H4 (cell line): Measurements from ENCODE around the gene RIMBP2. TPM values are rescaled to one million over a fixed set of nuclear protein-coding genes. Genes with fewer than 3 reads are reported as not detected.

ENCODE experiments used
- DNase-seq: peaks from one replicate; pipeline ENCODE4 v3.0.0-alpha.2; 2015; ENCODE audit warnings: low spot score
- total RNA-seq: library from RNA; depleted of rRNA; stranded (reverse); fragments of >200 nt; shearing (Covaris generic); gene quantifications from 2 replicates; pipeline ENCODE4 v1.2.3, GENCODE V29; 2014

Gene RIMBP2
- total RNA-seq, 1 experiment from 2014 or later: 0.50 TPM

DNA sequence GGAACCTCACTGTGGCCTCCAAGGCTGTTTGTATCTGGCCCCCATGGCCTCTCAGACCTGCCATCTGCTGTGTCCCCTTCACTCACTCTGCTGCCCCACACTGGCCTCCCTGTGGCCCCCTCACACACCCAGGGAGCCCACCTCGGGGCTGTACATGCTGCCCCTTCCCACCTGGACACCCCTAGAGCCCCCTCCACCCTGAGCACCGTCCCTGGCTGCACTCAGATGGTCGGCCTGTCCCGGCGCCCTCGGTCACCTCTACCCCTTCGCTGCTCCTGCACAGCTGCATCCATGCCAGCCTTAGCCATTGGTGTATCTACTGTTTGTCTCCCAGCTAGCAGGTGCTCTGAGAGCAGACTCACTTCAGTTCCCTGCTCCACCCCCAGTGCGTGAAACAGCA, 144.4 kb downstream of the RIMBP2 start:
- DNase-seq: no peak

DNA sequence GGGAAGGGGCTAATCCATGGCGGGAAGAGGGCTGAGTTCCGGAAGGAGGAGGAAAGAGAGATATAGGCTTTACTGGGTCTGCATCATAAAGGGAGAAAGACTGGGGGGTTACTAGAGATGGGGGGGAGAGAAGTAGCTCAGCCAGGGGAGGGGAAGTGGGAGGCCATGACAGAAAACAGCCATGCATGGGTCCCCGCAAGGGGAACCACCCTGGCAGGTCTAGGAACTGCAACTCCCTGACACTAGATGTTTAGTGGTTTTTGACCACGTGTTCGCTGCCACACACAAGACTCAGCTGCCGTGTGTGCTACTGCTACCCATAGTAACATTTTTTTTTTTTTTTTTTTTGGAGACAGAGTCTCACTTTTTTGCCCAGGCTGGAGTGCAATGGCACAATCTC, 145.0 kb downstream of the RIMBP2 start:
- no peak for DNase-seq

DNA sequence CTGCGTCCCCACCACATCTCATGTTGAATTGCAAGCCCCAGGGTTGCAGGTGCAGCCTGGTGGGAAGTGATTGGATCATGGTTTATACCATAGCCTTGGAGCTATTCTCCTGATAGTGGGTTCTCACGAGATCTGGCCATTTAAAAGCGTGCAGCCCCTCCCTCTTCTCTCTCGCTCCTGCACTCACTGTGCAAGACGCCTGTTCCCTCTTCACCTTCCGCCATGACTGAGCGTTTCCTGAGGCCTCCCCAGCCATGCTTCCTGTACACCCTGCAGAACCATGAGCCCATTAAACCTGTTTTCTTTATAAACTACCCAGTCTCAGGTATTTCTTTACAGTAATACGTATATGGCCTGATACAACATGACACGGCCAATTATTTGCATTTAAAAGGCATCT, 146.6 kb downstream of the RIMBP2 start:
- DNase-seq: no peak

DNA sequence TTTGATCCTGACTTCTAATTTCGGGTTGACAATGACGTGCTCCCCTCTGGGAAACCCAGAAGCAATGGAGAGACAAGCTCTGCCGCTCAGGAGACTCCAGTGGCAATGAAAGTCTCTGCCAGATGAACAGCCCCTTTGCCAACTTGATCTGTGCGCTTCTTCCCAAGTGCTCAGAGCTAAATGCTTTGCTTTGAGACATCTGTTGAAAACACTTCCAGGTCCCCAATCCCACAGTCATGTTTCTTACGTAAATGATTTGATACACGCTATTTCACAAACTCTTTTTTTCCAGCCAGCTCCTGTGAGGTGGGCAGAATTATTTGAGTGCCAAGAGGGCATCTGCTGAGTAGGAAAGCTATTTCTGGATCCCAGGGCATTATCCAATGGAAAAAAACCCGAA, 147.6 kb downstream of the RIMBP2 start:
- no peak for DNase-seq

DNA sequence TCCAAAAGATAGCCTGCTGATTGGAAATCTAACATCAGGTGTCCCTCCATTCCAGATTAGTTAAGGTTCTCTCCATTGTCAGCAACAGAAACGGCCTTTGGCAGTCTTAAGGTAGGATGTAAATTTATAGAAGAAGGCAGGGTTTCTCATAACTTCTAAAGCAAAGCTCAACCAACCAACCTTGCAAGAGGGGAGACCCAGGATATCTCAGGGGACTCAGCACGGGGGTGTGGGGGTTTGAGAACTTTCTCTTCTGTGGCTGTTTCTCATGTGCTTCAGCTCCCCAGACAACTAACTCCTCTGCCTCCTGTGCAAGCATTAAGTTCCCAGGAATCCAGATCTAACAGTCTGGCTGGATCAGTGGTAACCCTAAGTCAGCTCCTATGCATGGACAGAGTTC, 148.1 kb downstream of the RIMBP2 start:
- no peak for DNase-seq

DNA sequence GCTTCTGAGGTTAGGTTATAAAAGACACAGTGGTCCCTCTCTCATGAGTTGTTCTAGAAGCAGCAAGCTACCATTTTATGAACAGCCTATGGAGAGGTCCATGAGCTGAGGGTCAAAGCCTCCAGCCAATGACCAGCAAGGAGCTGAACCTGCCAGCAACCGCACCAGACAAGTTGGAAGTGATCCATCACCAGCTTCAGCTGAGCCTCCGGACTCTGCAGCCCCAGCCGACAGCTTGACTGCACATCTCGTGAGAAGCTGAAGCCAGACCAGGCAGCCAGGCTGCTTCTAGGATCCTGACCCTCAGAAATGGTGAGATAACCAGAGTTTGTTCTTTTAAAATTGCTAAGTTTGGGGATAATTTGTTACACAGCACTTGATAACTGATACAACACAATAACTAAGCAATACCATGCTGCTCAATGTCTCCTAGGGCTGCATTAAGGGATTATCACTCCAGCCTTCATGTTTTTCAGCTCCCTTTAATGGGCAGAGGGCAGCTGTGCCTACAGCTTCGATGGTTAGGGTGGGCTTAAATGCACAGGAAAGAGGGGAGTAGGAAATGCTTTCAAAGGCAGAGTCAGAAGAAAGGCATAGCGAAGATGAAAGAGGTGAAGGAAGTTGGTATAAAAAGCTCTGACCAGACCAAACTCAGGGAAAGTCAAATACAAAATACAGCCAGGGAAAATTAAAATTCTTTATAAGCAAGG, 149.5 kb downstream of the RIMBP2 start:
- DNase-seq: no peak

DNA sequence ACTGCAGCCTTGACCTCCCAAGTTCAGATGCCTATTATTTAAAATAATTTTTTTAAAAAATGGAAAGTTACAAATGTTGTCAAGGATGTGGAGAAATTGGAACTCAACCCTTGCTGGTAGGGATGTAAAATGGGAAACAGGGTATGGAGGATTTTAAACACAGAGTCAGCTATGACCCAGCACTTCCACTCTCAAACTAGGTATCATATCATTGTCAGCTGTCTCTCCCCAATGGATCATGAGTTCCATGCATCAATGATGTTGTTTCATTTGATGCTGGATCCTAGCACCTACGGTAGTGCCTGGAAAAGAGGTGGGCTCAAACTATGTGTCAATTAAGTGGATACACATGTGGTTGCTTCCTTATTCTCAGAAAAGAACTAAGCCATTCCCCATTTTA, 150.9 kb downstream of the RIMBP2 start:
- no peak for DNase-seq

DNA sequence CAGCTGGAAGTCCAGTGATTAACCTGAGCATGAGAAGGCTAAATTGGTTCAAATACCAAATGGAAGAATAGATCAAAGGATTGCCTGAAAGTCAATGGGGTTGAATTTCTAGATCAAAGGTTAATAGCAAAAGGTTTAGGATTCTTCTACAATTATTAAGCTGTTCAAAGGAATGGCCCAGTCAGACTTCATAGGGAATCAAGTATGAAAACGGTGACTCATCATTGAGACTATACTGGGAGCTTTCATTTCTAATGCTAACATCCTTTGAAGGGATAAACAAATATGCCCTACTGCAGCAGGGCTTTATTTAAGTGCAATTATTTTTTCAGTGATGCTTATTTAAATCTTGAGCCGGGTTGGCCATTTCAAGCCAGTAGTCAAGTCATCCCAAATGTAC, 152.8 kb downstream of the RIMBP2 start:
- no peak for DNase-seq

DNA sequence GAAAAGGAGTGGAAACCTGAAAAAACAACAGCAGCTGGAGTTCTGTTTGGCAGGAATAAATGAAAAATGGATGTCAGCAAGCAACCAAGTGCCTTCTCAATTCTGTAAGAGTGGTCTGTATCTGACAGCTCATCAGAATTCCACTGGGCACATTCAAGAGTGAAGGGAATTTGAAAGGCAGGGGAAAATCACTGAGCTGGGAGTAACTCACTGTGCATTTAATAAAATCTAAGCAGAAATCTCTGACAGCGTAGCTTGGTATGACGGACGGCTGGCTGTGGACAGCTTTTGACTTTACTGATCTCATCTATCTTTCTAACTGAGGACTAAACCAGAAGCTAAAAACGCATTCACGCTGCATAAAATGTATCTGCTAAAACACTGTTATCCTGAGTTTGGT, 153.4 kb downstream of the RIMBP2 start:
- no peak for DNase-seq

DNA sequence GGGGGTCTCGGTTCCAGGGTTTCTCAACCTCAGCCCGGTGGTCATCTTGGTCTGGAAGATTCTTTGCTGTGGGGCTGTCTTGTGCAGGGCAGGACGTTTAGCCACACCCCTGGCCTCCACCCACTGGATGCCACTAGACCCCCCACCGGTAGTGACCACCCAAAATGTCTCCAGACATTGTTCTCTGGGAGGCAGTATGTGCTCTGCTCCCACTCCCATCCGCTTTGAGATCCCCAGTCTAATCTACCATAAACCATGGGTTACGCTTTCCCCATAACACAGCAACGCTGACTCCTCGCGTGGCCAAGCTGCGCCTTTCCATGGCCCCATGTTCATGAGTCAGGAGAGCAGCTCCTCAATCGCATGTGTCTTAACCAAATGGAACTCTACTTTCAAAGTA, 155.8 kb downstream of the RIMBP2 start:
- DNase-seq: no peak

DNA sequence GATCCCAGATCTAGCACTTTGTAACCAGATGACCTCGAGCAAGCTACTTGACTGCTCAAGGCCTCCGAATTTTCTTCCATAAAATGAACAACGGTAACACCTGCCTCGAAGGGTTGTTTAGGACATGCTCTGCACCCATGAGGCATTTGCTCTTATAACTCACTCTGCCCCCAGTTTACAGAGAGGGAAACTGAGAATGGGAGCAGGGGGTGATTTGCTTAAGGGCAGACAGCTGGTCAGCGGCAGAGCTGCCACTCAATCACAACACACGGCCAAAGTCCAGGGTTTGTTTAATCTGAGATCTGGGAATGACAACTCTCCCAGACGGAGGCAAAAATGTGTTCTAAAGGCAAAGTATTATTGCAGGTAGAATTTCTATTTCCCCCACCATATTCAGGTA, 156.3 kb downstream of the RIMBP2 start:
- no peak for DNase-seq

DNA sequence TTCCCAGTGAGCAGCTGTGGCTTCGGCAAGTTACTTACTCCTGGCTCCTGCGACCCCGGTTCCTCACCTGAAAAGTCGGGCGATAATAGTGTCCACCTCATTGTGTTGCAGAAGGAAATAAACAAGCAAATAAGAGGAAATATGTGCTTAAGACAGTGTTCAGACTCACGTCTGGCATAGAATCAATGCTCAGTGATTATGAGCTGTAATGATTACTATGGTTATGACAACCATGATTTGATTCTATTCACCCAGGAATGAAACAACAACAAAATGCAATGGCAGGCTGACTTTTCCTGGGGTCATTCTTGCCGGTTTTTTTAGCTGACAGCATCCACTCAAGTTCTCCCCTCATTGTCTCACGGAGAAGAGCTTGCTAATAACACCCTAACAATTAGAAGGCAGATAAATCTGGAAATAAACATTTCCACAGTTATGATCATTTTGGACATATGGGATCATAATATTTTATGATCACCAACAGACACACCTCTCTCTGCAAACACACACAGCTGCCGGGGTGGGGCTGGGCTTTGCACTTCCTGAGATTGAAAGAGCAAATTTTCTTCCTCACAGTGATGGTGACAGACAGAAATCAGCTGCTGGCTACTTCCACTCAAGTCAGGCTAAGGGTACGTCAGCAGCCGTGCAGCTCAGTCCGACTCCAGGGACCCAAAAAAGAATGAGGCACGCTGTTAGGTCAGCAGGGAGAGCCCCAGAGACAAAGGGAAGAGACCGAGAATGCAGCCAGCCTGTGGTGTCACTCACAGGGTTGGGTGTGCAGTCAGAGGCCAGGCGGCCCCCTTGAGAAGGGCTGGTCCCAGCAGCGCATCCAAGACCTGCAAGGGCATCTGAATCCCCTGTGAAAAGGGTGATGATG, 158.0 kb downstream of the RIMBP2 start:
- no peak for DNase-seq

DNA sequence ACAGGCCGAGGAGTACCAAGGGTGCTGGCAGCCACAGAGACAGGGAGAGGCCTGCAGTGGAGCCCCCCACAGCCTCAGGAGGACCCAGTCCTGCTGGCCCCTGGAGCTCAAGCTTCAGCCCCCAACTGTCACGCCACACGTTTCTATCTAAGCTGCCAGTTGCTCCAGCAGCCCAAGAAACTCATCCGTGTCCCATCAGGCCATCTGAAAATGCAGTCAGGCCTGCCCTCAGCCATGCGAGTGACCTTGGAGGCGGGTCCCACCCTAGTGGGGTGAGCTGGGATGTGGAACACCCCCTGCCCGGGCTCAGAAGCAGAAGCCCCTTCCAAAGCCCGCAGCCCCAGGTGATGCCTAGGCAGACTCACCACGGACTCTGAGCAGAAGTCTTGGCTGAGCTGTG, 158.9 kb downstream of the RIMBP2 start:
- DNase-seq: no peak

DNA sequence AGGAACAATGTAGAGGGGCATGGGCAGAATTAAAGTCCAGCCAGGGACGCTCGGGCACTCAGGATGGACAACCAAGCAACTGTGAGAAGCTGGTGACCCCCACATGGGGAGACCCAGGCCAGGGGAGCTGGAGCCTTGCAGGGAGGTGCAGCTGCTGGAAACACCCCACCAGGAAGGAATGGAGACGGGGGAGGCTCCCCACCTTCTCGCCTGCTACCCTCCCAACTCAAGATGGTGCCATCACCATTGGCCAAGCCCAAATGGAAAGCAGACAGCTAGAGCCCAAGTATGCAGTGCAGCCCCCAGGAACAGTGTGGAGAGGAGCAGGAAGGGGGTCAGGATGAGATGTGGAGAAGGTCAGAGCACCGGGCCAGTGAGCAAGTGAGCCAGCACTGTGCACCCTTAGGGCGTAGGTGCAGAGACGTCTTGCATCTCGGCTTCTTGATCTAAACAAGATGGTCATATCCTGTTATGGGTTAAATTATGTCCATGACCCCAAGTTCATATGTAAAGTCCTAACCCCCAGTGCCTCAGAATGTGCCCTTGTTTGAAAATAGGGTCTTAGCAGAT, 159.5 kb downstream of the RIMBP2 start:
- no peak for DNase-seq

DNA sequence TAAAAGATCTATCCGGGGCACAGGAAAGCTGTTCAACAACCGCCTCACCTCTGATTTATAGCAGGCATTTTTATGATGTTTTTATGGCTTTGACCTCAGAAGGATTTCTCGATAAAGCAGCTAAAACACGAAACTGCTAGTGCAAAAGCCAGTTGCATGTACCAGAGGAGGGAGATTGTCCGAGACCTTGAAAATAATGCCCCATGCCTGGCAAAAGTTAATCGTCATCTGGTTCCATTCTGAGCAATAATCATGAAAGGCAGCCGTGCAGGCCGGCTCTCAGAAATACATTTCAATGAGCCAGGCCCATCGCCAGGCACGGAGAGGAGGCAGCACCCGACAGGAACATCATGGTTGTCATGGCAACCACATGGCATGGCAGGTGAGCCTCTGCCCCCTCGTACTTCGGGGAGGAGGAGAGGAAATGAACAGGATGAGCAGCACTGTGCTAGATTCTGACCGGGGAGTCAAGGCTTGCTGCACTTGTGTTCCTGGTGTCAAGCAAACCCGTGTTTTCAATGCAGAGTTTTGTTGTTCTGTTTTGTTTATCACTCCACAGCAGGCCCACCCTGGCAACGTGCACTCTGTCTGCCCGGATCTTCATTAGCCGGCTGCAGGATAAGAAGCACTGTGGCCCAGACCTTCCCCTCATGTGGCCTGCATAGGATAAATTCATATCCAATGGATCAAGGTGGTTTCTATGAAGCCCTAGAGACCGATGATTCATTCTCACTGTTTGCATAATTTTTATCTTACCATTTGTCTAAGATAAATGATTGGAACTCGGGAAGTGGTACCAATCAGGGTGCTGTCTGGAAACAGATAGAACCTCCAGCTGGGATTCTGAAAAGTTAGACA, 160.2 kb downstream of the RIMBP2 start:
- DNase-seq: no peak

DNA sequence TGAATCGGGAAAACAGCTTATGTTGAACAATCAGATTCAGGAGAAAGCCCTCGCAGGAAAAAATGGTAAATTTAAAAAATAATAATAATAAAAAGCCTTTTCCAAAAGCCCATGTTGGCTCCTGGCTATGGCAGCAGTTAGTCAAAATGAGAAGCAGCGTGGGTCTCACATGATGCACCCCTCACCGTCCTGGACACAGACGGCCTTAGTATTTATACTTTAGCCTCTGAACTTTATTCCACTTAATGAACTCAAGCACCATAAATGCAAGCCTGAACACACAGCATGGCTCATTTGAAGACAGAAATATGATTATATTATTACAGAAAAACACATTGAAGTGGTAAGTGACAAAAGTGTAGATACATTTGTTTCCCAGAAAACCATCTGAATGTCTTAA, 160.9 kb downstream of the RIMBP2 start:
- no peak for DNase-seq

DNA sequence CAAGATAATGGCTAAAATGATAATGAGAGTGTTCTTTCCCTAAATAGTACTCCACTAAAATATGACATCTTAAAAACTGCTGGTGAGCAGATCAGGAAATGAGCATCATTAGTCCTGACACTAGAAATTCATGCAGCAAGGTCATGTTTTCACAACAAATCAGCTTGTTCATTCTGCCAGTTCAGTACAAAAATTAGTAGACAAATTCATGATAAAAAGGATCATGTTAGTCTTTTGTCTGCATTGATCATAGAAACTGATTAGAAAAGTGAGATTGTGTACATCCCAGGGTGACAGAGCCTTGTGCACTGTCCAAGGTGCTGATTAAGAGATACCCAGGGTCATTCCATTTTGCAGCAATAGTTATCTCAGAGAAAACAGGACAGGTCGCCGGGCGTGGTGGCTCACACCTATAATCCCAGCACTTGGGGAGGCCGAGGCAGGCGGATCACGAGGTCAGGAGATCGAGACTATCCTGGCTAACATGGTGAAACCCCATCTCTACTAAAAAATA, 163.6 kb downstream of the RIMBP2 start:
- DNase-seq: no peak

DNA sequence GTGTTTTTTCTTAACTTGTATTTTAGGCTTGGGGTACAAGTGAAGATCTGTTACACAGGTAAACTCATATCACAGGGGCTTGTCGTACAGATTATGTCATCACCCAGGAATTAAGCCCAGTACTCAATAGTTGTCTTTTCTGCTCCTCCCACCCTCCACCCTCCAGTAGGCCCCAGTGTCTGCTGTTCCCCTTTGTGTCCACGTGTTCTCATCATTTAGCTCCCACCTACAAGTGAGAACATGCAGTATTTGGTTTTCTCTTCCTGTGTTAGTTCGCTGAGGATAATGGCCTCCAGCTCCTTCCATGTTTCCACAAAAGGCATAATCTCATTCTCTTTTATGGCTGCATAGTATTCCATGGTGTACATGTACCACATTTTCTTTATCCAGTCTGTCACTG, 166.7 kb downstream of the RIMBP2 start:
- DNase-seq: no peak

DNA sequence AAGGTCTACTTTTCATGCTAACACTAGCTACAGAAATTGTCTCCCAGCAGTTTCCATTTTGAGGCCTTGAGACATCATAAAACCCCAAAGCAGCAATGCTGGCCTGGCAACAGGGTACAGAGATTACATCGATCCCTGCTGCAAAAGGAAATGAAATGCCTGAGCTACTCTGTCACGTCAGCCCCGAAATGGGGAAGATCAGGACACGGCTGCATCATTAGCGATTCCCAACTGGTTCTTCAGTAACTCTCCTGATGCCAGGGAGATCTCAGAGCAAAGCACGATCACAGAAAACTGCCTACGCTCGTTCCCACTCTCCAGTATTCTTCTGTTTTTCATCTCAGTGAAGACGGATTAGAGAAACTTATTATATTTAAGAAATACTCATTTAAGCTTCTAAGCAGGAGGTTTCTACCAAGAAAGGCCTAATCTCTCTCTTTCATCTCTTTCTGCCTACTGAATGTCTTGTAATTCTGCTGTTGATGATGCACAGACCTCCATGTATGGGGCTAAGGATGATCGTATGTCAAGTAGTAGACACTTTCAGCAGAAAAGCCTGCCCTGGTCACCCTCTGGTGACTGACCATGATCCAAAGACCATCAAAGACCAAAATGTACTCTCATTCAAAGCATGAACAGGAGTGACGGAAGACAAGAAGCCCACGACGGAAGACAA, 168.5 kb downstream of the RIMBP2 start:
- no peak for DNase-seq

DNA sequence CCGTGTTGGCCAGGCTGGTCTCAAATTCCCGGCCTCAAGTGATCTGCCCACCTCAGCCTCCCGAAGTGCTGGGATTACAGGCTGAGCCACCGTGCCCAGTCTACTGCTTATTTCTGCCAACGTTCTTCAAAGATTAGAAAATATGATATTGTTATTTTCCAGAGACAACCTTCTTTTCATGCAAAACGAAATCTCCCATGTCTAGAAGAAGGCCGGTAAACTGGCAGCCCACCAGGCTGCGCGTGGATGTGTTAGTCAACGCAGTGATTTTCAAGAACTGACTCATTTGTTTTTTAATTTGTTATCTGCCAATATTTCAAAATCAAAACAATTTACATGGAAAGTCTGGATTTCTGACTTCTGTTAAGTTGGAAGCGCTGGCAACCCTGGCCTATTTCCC, 169.6 kb downstream of the RIMBP2 start:
- DNase-seq: no peak

DNA sequence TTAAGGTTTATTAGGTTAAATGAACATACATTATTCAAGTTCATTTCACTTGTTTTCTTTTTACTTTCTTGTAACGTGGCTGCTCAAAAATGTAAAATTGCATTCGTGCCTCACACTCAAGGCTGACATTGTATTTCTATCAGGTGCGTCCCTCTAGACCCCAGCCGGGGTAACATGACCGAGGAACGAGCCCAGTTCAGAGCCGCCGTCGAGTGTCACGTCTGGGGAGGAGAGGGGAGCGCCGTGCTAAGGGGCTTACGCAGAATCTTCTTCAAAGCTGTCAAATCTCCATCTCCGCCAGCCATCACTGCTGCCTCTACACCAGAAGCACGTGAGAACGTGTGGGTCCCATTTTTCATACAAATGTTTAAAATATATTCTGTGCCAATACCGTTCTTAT, 170.6 kb downstream of the RIMBP2 start:
- no peak for DNase-seq
